IPS-18a (cell line): ENCODE data around the gene RAI1.

Experiments used
- H3K27ac ChIP-seq: one replicate; pipeline ENCODE4 v1.5.1; 2013; ENCODE audit warnings: low read length
- H3K27me3 ChIP-seq: one replicate; pipeline ENCODE4 v1.6.1; 2013; ENCODE audit warnings: mild to moderate bottlenecking, low read length; ENCODE audit not compliant: control insufficient read depth, insufficient read depth
- H3K36me3 ChIP-seq: one replicate; pipeline ENCODE4 v1.6.1; 2013; ENCODE audit warnings: low read depth, low read length; ENCODE audit not compliant: control insufficient read depth
- H3K4me1 ChIP-seq: one replicate; pipeline ENCODE4 v1.6.1; 2013; ENCODE audit warnings: low read depth, low read length; ENCODE audit not compliant: control insufficient read depth
- H3K4me3 ChIP-seq: one replicate; pipeline ENCODE4 v1.5.1; 2013; ENCODE audit warnings: low read length
- H3K9ac ChIP-seq: one replicate; pipeline ENCODE4 v1.6.1; 2013; ENCODE audit warnings: mild to moderate bottlenecking, low read length, moderate library complexity
- H3K9me3 ChIP-seq: one replicate; pipeline ENCODE4 v1.6.1; 2013; ENCODE audit warnings: low read depth, low read length; ENCODE audit not compliant: control insufficient read depth

RAI1 gene

DNA sequence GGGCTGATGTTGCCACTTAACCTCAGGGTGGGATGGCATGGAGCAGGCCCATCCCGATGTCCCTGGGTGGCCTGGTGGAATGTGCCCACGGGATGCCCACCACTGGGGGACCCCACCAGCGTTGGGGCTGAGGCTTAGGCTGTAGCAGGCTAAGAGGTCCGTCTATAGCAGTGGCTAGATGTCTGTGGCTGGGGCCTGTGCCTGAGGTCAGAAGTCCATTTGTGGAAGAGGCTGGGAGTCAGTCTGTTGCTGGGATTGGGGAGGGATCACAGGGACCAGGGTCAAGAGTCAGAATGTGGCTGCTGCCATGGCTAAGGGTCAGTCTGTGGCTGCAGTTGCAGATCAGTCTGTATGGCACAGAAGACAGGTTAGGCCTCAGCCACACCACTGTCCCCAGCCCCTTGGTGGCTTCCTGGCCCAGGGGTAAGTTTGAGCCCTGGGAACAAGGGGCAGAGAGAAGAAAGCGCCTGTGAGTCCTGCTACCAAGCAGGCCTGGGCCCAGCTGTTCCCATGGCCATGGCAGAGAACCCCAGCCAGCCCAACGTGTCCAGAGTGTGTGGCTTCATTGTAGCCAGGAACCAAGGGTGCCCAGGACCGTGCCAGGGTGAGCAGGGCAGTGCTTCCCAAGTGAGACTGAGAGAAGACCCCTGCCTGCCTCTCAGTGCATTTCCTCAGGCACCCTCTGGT, 35.7 kb downstream of the RAI1 start:
- peaks cover 95% of the 10 kb centered on the region for H3K27me3 ChIP-seq
- H3K4me3 ChIP-seq: no peak overlapping the region
- peaks cover under 1% of the 10 kb centered on the region for H3K4me1 ChIP-seq
- H3K9me3 ChIP-seq: no peaks in the 10 kb centered on the region
- H3K27ac ChIP-seq: no peak overlapping the region
- H3K9ac ChIP-seq: no peak overlapping the region
- H3K36me3 ChIP-seq: no peaks in the 10 kb centered on the region

- Histone ChIP-seq H3K9me3 (no peaks in the 10 kb centered on the region), H3K27ac (no peak overlapping the region), H3K36me3 (no peaks in the 10 kb centered on the region), H3K9ac (no peak overlapping the region), H3K4me1 (peaks cover 4% of the 10 kb centered on the region), H3K4me3 (no peak overlapping the region), H3K27me3 (peaks cover 95% of the 10 kb centered on the region)
Observed at GRCh38 chr17:17718251-17718650, 37.0 kb downstream of the RAI1 start.

DNA sequence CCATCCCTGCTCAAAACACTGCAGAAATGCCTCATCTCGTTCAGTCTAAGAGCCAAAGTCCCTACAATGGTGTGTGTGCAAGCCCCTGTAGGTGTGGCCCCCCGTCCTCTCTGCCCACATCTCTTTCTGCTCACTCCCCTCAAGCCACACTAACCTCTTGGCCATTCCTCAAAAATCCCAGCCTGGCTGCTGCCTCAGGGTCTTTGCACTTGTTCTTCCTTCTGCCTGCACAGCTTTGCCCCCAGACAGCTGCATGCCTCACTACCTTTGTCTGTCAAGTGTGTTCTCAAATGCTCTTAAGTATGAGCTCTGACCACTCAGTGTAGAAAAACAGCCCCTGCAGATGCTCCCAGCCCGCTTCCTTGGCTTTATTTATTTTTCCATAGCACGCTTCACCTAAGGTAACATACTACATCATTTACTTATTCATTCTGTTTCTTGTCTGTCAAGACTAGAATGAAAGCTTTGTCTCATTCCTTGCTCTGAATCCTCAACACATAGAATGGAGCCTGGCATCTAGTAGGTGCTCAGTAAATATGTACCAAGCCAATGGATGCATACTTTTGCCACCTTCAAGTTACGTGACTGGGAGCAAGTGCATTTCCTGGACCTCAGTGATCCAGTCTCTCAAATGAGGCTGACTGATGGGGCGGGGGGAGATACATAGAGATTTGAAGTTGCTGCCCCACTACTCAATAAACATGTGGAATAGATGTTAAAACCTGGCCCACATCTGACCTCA, 38.1 kb downstream of the RAI1 start:
- Histone ChIP-seq H3K36me3 (no peaks in the 10 kb centered on the region), H3K27me3 (peaks cover 99% of the 10 kb centered on the region), H3K9ac (no peak overlapping the region), H3K4me1 (peaks cover 4% of the 10 kb centered on the region), H3K27ac (no peak overlapping the region), H3K4me3 (no peak overlapping the region), H3K9me3 (no peaks in the 10 kb centered on the region)

DNA sequence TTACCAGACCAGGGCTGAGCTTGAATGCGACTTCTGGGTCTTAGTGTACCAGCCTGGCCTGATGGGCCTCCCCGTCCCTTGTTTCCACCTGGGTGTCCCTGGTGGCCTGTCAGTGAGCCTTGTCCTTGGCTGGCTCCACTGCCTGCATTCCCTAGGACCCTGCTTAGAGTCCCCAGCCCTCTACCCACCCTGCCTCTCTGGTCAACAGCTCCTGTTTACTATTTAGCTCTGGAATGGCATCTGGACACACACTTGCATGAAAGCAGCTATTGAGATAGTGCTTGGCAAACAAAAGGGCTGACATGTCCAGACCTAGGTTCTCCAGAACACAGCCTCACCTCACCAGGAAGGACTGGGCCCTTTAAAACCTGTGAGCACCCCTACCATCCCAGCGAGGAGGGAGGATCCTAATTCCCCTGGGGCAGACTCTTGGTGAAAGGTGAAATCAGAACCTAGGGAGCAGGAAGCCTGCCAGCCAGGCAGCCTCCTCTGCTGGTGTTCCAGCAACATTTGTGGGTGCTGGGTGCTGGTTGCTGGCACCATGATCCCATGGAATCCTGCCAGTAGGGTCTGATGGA, 38.8 kb downstream of the RAI1 start:
- Histone ChIP-seq H3K9ac (no peak overlapping the region), H3K27ac (no peak overlapping the region), H3K4me3 (no peak overlapping the region), H3K27me3 (peaks cover 97% of the 10 kb centered on the region), H3K4me1 (peaks cover 4% of the 10 kb centered on the region), H3K36me3 (no peaks in the 10 kb centered on the region), H3K9me3 (no peaks in the 10 kb centered on the region)

DNA sequence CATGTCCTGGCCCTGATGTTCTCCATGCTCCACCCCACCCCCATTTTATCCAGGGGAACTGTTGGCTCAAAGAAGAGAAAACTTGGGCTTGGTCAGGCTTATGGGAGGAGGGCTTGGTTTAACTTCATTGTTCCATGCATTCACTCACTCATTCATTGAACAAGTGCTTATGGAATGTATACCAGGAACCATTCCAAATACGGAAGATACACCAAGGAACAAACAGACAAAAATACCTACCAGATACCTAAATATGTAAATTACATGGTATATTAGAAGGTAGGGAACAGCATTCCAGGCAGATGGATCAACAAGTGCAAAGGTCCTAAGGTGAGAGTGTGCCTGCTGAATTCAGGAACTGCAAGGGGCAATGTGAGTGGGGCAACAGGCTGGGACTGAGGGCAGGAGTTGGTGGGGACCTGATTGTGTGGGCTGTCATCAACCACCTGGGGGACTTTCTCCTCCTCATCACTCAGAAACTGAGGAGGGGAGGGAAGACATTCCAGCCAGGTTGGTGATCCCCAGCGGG, 39.9 kb downstream of the RAI1 start:
- Histone ChIP-seq H3K4me1 (peaks cover 16% of the 10 kb centered on the region), H3K27ac (no peak overlapping the region), H3K9me3 (no peaks in the 10 kb centered on the region), H3K27me3 (peaks cover 97% of the 10 kb centered on the region), H3K36me3 (no peaks in the 10 kb centered on the region), H3K9ac (no peak overlapping the region), H3K4me3 (no peak overlapping the region)

DNA sequence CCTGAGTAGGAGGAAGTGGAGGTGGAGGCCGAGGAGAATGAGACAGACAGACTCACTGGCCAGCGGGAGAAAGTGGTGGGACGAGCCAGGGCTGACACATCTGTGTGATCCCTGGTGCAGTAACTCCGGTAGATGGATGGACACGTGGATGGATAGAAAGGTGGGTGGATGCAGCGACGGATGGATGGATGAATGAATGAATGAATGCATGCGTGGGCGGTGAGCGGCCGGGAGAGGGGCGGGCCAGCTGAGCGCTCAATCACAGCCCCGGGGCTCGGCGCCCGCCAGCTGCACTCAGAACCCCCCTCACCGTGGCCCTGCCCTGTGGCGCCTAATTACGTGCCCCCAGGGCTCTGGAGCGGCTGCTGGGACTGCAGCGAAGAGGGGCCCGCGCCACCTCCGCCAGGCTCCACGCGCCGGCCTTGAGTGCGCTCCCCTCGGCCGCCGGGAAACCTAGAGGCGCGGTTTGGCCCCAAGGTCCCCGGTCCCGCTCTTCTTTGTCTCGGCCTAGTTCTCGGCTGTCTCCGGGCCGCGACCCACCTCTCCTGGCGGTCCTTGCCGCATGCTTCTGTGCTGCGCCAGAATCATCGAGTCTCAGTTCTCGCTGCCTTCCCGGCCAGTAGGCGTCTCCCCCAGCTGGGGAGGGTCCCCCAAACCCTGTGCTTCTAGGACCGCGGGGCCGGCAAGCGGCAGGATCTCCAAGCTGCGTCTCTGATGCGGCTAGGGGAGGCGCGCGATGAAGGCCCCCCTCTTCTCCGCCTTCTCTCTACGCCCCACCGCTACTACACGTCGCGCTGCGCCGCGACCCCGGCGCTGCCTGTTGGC, 41.0 kb downstream of the RAI1 start:
- Histone ChIP-seq H3K4me1 (peaks cover 17% of the 10 kb centered on the region), H3K9me3 (no peaks in the 10 kb centered on the region), H3K4me3 (peak overlapping the region; percentile 68), H3K27me3 (peaks cover 98% of the 10 kb centered on the region), H3K9ac (no peak overlapping the region), H3K27ac (no peak overlapping the region), H3K36me3 (no peaks in the 10 kb centered on the region)

DNA sequence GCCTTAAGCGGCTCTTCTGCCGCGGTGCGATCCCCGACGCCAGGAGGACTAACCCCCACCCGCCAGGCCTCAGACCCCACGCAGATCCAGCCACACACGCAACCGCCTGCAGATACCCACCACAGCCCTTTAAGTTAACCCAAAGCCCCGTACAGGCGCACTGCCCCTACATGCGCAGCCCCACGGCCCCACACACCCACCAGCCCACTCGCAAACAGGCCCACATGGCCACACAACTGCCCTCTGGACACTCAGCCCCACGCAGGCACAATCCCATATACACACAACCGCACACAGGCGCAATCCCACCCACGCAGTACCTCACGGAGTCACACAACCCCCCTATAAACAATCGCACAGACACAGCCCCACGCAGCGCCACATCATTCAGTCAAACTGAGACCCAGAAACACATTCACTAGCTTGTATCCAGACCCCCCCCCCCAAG, 41.7 kb downstream of the RAI1 start:
- H3K36me3 ChIP-seq: no peaks in the 10 kb centered on the region
- H3K9me3 ChIP-seq: no peaks in the 10 kb centered on the region
- no peak overlapping the region for H3K27ac ChIP-seq
- H3K9ac ChIP-seq: no peak overlapping the region
- peaks cover 17% of the 10 kb centered on the region for H3K4me1 ChIP-seq
- H3K4me3 ChIP-seq: peak overlapping the region; percentile 68
- H3K27me3 ChIP-seq: peaks cover 98% of the 10 kb centered on the region

DNA sequence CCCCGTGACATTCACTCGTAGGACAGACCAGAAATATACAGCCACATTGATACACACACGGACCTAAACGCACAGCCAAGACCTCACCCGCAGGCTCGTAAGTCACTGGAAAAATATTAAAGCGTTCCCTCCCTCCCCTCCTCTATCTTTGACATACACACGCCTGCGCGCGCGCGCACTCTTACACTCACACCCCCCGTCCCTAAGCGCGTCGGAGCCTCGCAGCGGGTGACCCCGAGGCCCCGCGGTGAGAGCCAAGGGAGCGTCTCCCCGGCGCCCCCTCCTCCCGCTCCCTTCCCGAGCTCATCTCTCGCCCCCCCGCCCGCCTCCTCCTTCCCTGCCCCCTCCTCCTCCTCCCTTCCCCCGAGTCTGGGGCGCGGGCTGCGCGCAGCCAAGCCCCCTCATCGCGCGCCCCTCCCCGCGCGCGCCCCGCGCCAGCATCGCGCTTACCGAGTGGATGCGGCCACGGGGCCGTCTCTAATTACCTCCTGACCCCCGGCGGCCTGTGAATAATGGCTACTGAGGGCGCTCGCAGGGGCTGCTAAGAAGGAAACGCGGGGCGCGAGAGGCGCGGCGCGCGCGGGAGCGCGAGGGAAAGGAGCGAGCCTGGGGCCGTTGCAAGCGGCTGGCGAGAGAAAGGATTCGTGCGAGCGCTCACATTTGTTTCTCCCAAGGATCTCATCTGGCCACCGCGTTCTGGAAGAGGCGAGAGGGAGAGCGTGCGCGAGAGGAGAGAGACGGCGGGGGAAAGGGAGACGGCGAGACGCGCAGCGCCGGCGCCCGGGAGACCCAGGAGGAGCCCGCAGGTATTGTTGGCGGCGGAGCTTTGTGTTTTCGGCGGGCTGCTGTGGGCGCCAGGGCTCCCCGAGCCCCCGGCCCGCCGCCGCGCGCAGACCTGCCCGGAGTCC, 42.4 kb downstream of the RAI1 start:
- no peak overlapping the region for H3K27ac ChIP-seq

GRCh38 chr17:17724307-17725010, 43.2 kb downstream of the RAI1 start:
- H3K9me3 ChIP-seq: no peaks in the 10 kb centered on the region
- no peaks in the 10 kb centered on the region for H3K36me3 ChIP-seq
- peak overlapping the region; percentile 68 for H3K4me3 ChIP-seq
- no peak overlapping the region for H3K9ac ChIP-seq
- H3K27ac ChIP-seq: no peak overlapping the region
- H3K4me1 ChIP-seq: peaks cover 17% of the 10 kb centered on the region
- peaks cover 98% of the 10 kb centered on the region for H3K27me3 ChIP-seq

More for the DNA sequence above, 42.4 kb downstream of the RAI1 start:
- Histone ChIP-seq H3K9ac (no peak overlapping the region), H3K4me1 (peaks cover 17% of the 10 kb centered on the region), H3K9me3 (no peaks in the 10 kb centered on the region), H3K27me3 (peaks cover 98% of the 10 kb centered on the region), H3K4me3 (peak overlapping the region; percentile 68), H3K36me3 (no peaks in the 10 kb centered on the region)
